OCI-LY1 (cell line): ENCODE measurements around the gene STON2.

ENCODE experiments used
- H2AFZ ChIP-seq: fragments of 200-600 bp; sonication (generic), shearing (Covaris generic); 2 replicates; pipeline ENCODE4 v1.6.0; 2014; ENCODE audit warnings: antibody characterized with exemption, mild to moderate bottlenecking, low read length
- H3F3A ChIP-seq: fragments of 200-600 bp; sonication (generic), shearing (Covaris generic); 2 replicates; pipeline ENCODE4 v1.6.0; 2014; ENCODE audit warnings: mild to moderate bottlenecking, antibody characterized with exemption, low read length, moderate library complexity; ENCODE audit not compliant: insufficient read depth
- H3K27ac ChIP-seq: fragments of 200-600 bp; sonication (generic); 2 replicates; pipeline ENCODE4 v1.5.1; 2014; ENCODE audit warnings: low read length, mixed run types, mild to moderate bottlenecking, low read depth; ENCODE audit not compliant: poor library complexity, severe bottlenecking
- H3K27me3 ChIP-seq: fragments of 200-600 bp; sonication (generic); 2 replicates; pipeline ENCODE4 v1.6.0; 2014; ENCODE audit warnings: antibody characterized with exemption, mild to moderate bottlenecking, low read length, moderate library complexity; ENCODE audit not compliant: insufficient read depth
- H3K36me3 ChIP-seq: fragments of 200-600 bp; sonication (generic); 2 replicates; pipeline ENCODE4 v1.6.1; 2014; ENCODE audit warnings: mild to moderate bottlenecking, antibody characterized with exemption, low read length, moderate library complexity, mixed read lengths; ENCODE audit not compliant: insufficient read depth
- H3K4me1 ChIP-seq: fragments of 200-600 bp; sonication (generic); 2 replicates; pipeline ENCODE4 v1.5.1; 2014; ENCODE audit warnings: mild to moderate bottlenecking, low read length, moderate library complexity; ENCODE audit not compliant: insufficient read depth, severe bottlenecking
- H3K4me2 ChIP-seq: fragments of 200-600 bp; sonication (generic), shearing (Covaris generic); 2 replicates; pipeline ENCODE4 v1.6.1; 2014; ENCODE audit warnings: low read length
- H3K4me3 ChIP-seq: fragments of 200-600 bp; sonication (generic); 2 replicates; pipeline ENCODE4 v1.5.1; 2014; ENCODE audit warnings: low read length, low read depth, mild to moderate bottlenecking, mixed read lengths; ENCODE audit not compliant: poor library complexity, severe bottlenecking
- H3K79me2 ChIP-seq: fragments of 200-600 bp; shearing (Covaris generic); 2 replicates; pipeline ENCODE4 v1.6.1; 2016; ENCODE audit warnings: mixed run types, low read length, mixed read lengths; ENCODE audit not compliant: insufficient read depth
- H3K9ac ChIP-seq: fragments of 200-600 bp; sonication (generic), shearing (Covaris generic); 2 replicates; pipeline ENCODE4 v1.6.1; 2014; ENCODE audit warnings: mild to moderate bottlenecking, low read length, mixed read lengths
- H3K9me2 ChIP-seq: fragments of 200-600 bp; sonication (generic), shearing (Covaris generic); 2 replicates; pipeline ENCODE4 v1.6.1; 2014; ENCODE audit warnings: low read depth, mild to moderate bottlenecking, low read length, mixed read lengths
- H3K9me3 ChIP-seq: fragments of 200-600 bp; shearing (Covaris generic); 2 replicates; pipeline ENCODE4 v1.6.1; 2014; ENCODE audit warnings: low read length, mixed read lengths
- H4K20me1 ChIP-seq: fragments of 200-600 bp; sonication (generic), shearing (Covaris generic); 2 replicates; pipeline ENCODE4 v1.6.0; 2016; ENCODE audit warnings: mild to moderate bottlenecking, low read length; ENCODE audit not compliant: insufficient read depth
- EZH2 ChIP-seq: fragments of 200-600 bp; sonication (generic), shearing (Covaris generic); IDR thresholded peaks from 2 replicates; pipeline ENCODE4 v1.8.0; 2017; ENCODE audit warnings: borderline replicate concordance, mixed run types, mild to moderate bottlenecking, antibody characterized with exemption, low read length, moderate library complexity, mixed read lengths
- TF ChIP-seq, protein P1 (sequence below): fragments of 200-600 bp; sonication (generic), shearing (Covaris generic); IDR thresholded peaks from 2 replicates; pipeline ENCODE4 v1.5.1; 2017; ENCODE audit warnings: mild to moderate bottlenecking, antibody characterized with exemption, low read length, moderate library complexity, mixed read lengths

STON2 gene

GRCh38 chr14:81302638-81303037 lies 97.5 kb downstream of the STON2 start:
- no peak overlapping the region for H3K27ac ChIP-seq
- no peaks in the 10 kb centered on the region for H4K20me1 ChIP-seq
- no peak overlapping the region for H3K9ac ChIP-seq
- H3K4me3 ChIP-seq, result no peak overlapping the region
- H3K4me2 ChIP-seq, result no peak overlapping the region
- no peak for TF ChIP-seq EZH2
- TF ChIP-seq, protein P1, sequence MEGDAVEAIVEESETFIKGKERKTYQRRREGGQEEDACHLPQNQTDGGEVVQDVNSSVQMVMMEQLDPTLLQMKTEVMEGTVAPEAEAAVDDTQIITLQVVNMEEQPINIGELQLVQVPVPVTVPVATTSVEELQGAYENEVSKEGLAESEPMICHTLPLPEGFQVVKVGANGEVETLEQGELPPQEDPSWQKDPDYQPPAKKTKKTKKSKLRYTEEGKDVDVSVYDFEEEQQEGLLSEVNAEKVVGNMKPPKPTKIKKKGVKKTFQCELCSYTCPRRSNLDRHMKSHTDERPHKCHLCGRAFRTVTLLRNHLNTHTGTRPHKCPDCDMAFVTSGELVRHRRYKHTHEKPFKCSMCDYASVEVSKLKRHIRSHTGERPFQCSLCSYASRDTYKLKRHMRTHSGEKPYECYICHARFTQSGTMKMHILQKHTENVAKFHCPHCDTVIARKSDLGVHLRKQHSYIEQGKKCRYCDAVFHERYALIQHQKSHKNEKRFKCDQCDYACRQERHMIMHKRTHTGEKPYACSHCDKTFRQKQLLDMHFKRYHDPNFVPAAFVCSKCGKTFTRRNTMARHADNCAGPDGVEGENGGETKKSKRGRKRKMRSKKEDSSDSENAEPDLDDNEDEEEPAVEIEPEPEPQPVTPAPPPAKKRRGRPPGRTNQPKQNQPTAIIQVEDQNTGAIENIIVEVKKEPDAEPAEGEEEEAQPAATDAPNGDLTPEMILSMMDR, result peak; percentile 30; the same call in 1 of the 2 replicates
- H3K9me2 ChIP-seq, result no peaks in the 10 kb centered on the region
- no peaks in the 10 kb centered on the region for H3K79me2 ChIP-seq
- H3K36me3 ChIP-seq, result no peaks in the 10 kb centered on the region
- H3K9me3 ChIP-seq, result no peaks in the 10 kb centered on the region
- H3F3A ChIP-seq, result no peaks in the 10 kb centered on the region
- H3K27me3 ChIP-seq, result no peaks in the 10 kb centered on the region
- no peaks in the 10 kb centered on the region for H3K4me1 ChIP-seq
- no peak overlapping the region for H2AFZ ChIP-seq

DNA sequence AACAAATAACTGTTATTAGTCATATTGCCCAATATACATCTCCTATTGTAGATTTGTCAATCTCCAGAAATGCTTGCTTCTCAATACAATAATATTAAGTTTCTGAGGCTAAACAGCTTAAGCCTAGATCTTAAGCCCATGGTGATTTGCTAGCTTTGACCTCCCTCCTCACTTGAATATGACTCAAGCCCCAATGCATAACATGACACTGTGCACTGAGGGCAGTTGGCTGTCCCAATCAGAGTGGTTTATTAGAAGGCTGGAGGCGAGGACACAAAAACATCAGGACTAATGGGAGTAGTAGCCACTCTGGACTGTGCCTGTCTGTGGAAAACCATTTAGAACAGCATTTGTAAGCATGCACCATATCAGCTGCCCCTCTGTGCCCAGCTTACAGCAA lies 98.3 kb downstream of the STON2 start:
- H3K27ac ChIP-seq, result no peak overlapping the region
- TF ChIP-seq EZH2, result no peak
- TF ChIP-seq, protein P1, result no peak
- no peak overlapping the region for H3K4me2 ChIP-seq
- H3K9ac ChIP-seq, result no peak overlapping the region
- H3F3A ChIP-seq, result no peaks in the 10 kb centered on the region
- H3K9me3 ChIP-seq, result no peaks in the 10 kb centered on the region
- H3K4me1 ChIP-seq, result no peaks in the 10 kb centered on the region
- H3K4me3 ChIP-seq, result no peak overlapping the region
- no peaks in the 10 kb centered on the region for H4K20me1 ChIP-seq
- no peaks in the 10 kb centered on the region for H3K9me2 ChIP-seq
- no peaks in the 10 kb centered on the region for H3K27me3 ChIP-seq
- no peak overlapping the region for H2AFZ ChIP-seq
- H3K79me2 ChIP-seq, result no peaks in the 10 kb centered on the region
- H3K36me3 ChIP-seq, result no peaks in the 10 kb centered on the region

- TF ChIP-seq EZH2, result no peak
- TF ChIP-seq, protein P1, result no peak
- no peaks in the 10 kb centered on the region for H4K20me1 ChIP-seq
- no peaks in the 10 kb centered on the region for H3K36me3 ChIP-seq
- H3K4me1 ChIP-seq, result no peaks in the 10 kb centered on the region
- no peaks in the 10 kb centered on the region for H3K9me2 ChIP-seq
- no peak overlapping the region for H3K4me2 ChIP-seq
- H3K27ac ChIP-seq, result no peak overlapping the region
- no peak overlapping the region for H3K9ac ChIP-seq
- no peaks in the 10 kb centered on the region for H3K79me2 ChIP-seq
- no peaks in the 10 kb centered on the region for H3K27me3 ChIP-seq
- no peaks in the 10 kb centered on the region for H3F3A ChIP-seq
- no peak overlapping the region for H2AFZ ChIP-seq
- H3K4me3 ChIP-seq, result no peak overlapping the region
- no peaks in the 10 kb centered on the region for H3K9me3 ChIP-seq
Measured at GRCh38 chr14:81301371-81301770, 98.8 kb downstream of the STON2 start.
